Measurements from ENCODE around the gene ECE1. TPM values are rescaled to one million over a fixed set of nuclear protein-coding genes. Genes with fewer than 3 reads are reported as not detected.

The ECE1 gene
- total RNA-seq, 1 experiment from 2014 or later: 101 TPM

DNA sequence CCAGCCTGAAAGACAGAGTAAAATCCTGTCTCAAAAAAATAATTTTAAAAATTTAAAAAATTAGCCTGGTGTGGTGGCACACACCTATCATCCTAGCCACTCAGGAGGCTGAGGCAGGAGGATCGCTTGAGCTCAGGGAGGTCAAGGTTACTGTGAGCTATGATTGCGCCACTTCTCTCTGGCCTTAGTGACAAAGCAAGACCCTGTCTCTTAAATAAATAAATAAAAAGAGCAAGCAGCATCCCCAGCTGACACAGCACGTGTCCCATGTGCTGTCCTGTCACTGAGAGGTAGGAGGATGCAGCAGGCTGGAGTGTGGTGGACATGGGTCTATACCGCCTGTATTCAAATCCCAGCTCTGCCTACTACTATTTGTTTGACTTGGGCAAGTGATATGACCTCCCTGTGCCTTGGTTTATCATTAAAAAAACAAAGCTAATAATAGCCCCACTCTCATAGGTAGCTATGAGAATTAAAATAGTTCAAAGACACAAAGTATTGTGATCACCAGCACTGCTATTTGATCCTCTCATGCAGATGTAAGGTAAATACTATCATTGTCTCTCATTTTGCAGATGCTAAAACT is 22.2 kb upstream of the ECE1 start:
- intact Hi-C loops (cut with micrococcal nuclease; ENCODE audit: unreplicated experiment): no loop called here
- Mint-ChIP-seq H3K27ac (ENCODE audit: unreplicated experiment) (no peak overlapping the region), H3K4me1 (ENCODE audit: low read depth, unreplicated experiment) (peaks cover 30% of the 10 kb centered on the region), H3K36me3 (ENCODE audit: insufficient read depth, unreplicated experiment) (no peaks in the 10 kb centered on the region), H3K9me3 (ENCODE audit: low read depth, unreplicated experiment) (no peaks in the 10 kb centered on the region), H3K27me3 (ENCODE audit: unreplicated experiment) (no peaks in the 10 kb centered on the region), H3K4me3 (ENCODE audit: low read depth, unreplicated experiment) (no peak overlapping the region)
- no peak for TF ChIP-seq CTCF (IDR thresholded peaks at IDR 0.05; ENCODE audit: unreplicated experiment)
- no peak for DNase-seq
- CTCF ChIA-PET: interaction anchor here (0.6 to 1.9 kb wide), 2 partner anchors 12 to 269 kb away, joined by 3 to 7 read pairs; no protein-coding TSS in a partner anchor
- BruUV-seq (replicated peaks): no TSS peak

GRCh38 chr1:21311016-21311415 is 20.8 kb upstream of the ECE1 start:
- DNase-seq: peak; percentile 55
- H3K36me3 Mint-ChIP-seq (ENCODE audit: insufficient read depth, unreplicated experiment): no peaks in the 10 kb centered on the region
- intact Hi-C loops (cut with micrococcal nuclease; ENCODE audit: unreplicated experiment): no loop called here
- CTCF ChIA-PET: interaction anchor here (0.9 kb wide), 1 partner anchor 60 kb away, joined by 5 read pairs; no protein-coding TSS in a partner anchor
- no peak overlapping the region for H3K4me3 Mint-ChIP-seq (ENCODE audit: low read depth, unreplicated experiment)
- BruUV-seq (replicated peaks): no TSS peak
- H3K9me3 Mint-ChIP-seq (ENCODE audit: low read depth, unreplicated experiment): no peaks in the 10 kb centered on the region
- H3K27me3 Mint-ChIP-seq (ENCODE audit: unreplicated experiment): no peaks in the 10 kb centered on the region
- no peak overlapping the region for H3K27ac Mint-ChIP-seq (ENCODE audit: unreplicated experiment)
- no peak for TF ChIP-seq CTCF (IDR thresholded peaks at IDR 0.05; ENCODE audit: unreplicated experiment)
- peaks cover 30% of the 10 kb centered on the region for H3K4me1 Mint-ChIP-seq (ENCODE audit: low read depth, unreplicated experiment)

DNA sequence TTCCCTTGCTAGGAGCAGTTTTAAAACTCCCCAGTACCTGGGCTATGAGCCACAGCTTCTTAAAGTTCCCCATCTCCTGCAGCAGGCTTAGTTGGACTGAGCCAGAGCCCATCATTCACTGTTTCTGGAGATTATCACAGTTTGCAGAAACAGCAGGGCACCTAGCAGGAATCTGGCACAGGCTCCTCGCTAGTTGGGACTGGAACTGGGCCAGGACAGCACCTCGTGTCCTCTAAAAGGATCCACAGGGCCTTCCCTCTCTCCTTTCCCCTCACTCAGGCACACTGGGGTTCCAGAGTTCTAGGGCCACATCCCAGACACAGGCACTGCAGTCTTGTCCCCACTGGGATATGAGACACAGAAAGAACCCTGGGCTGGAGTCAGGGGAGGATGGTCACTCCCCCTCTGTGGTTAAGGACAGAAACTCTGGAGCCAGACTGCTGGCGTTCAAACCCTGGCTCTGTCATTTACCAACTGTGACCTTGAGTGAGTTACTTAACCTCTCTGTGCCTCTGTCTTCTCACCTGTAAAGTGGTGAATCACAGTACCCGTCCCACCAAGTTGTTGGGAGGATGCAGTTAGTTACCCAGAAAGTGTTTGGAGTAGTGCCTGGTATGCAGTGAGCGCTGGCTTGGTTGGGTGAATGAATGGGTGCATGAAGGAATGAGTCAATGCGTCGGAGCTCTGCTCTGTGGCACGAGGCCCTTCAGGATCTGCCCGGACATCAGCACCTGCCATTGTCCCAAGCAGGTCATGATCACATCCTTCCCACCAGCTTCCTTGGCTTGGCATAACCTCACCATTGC is 18.8 kb upstream of the ECE1 start:
- BruUV-seq (replicated peaks): no TSS peak
- Mint-ChIP-seq H3K27me3 (ENCODE audit: unreplicated experiment) (no peaks in the 10 kb centered on the region), H3K36me3 (ENCODE audit: insufficient read depth, unreplicated experiment) (no peaks in the 10 kb centered on the region), H3K9me3 (ENCODE audit: low read depth, unreplicated experiment) (no peaks in the 10 kb centered on the region), H3K27ac (ENCODE audit: unreplicated experiment) (no peak overlapping the region), H3K4me1 (ENCODE audit: low read depth, unreplicated experiment) (peaks cover 22% of the 10 kb centered on the region), H3K4me3 (ENCODE audit: low read depth, unreplicated experiment) (no peak overlapping the region)
- intact Hi-C loops (cut with micrococcal nuclease; ENCODE audit: unreplicated experiment): no loop called here
- no peak for DNase-seq
- CTCF ChIA-PET: interaction anchor here (0.7 kb wide), 1 partner anchor 874 kb away, joined by 7 read pairs; no protein-coding TSS in a partner anchor
- TF ChIP-seq CTCF (IDR thresholded peaks at IDR 0.05; ENCODE audit: unreplicated experiment): no peak

GRCh38 chr1:21308330-21308729 is 18.1 kb upstream of the ECE1 start:
- no TSS peak for BruUV-seq (replicated peaks)

More at GRCh38 chr1:21308330-21308729, 18.1 kb upstream of the ECE1 start:
- no peaks in the 10 kb centered on the region for H3K27me3 Mint-ChIP-seq (ENCODE audit: unreplicated experiment)
- H3K27ac Mint-ChIP-seq (ENCODE audit: unreplicated experiment): no peak overlapping the region
- no peaks in the 10 kb centered on the region for H3K36me3 Mint-ChIP-seq (ENCODE audit: insufficient read depth, unreplicated experiment)
- no peak for DNase-seq
- intact Hi-C loops (cut with micrococcal nuclease; ENCODE audit: unreplicated experiment): no loop called here
- no peaks in the 10 kb centered on the region for H3K9me3 Mint-ChIP-seq (ENCODE audit: low read depth, unreplicated experiment)
- H3K4me3 Mint-ChIP-seq (ENCODE audit: low read depth, unreplicated experiment): no peak overlapping the region
- no peak for TF ChIP-seq CTCF (IDR thresholded peaks at IDR 0.05; ENCODE audit: unreplicated experiment)
- CTCF ChIA-PET: interaction anchor here (0.6 kb wide), 1 partner anchor 17 kb away, joined by 6 read pairs; no protein-coding TSS in a partner anchor
- peaks cover 18% of the 10 kb centered on the region for H3K4me1 Mint-ChIP-seq (ENCODE audit: low read depth, unreplicated experiment)
